HFFc6 (cell line): Measurements from ENCODE around the gene RANBP17. TPM values are rescaled to one million over a fixed set of nuclear protein-coding genes. Genes with fewer than 3 reads are reported as not detected.
A peak's percentile ranks its signal among the peaks of the same experiment; 100 is the strongest.

ENCODE experiments used
- DNase-seq: peaks from one replicate; pipeline ENCODE4 v3.0.0-alpha.2; 2018
- H3K27ac Mint-ChIP-seq: 2 replicates; pipeline ENCODE4 v1.8.0; 2020; ENCODE audit warnings: mild to moderate bottlenecking, mixed read lengths
- H3K27me3 Mint-ChIP-seq: 2 replicates; pipeline ENCODE4 v1.8.0; 2021; ENCODE audit warnings: mild to moderate bottlenecking, moderate library complexity, mixed read lengths; ENCODE audit not compliant: insufficient read depth
- H3K36me3 Mint-ChIP-seq: 2 replicates; pipeline ENCODE4 v1.8.0; 2021; ENCODE audit warnings: low read depth, mixed read lengths
- H3K4me1 Mint-ChIP-seq: 2 replicates; pipeline ENCODE4 v1.8.0; 2020; ENCODE audit warnings: low read depth, mixed read lengths
- H3K4me3 Mint-ChIP-seq: 2 replicates; pipeline ENCODE4 v1.8.0; 2020; ENCODE audit warnings: mild to moderate bottlenecking, moderate library complexity, mixed read lengths
- H3K9me3 Mint-ChIP-seq: 2 replicates; pipeline ENCODE4 v1.8.0; 2020; ENCODE audit warnings: mild to moderate bottlenecking, mixed read lengths
- total RNA-seq, 6 experiments: library from RNA; stranded (reverse); fragmentation: NEBNext Ultra II Directional; extraction: Animal tissue kit (Norgen Biotek cat#: 25700); gene quantifications; 2 replicates in 1 of 6; 3 replicates in 5 of 6; pipeline ENCODE4 v1.2.3, GENCODE V29; 2021
- TF ChIP-seq, protein P1 (sequence below): fragments of 200-600 bp; sonication (generic); IDR thresholded peaks from 2 replicates; pipeline ENCODE4 v1.5.0; 2021; ENCODE audit warnings: antibody characterized with exemption, mild to moderate bottlenecking

RANBP17 gene
- total RNA-seq, 6 experiments from 2014 or later, result 3.3 to 7.2 (median 4.9) TPM

DNA sequence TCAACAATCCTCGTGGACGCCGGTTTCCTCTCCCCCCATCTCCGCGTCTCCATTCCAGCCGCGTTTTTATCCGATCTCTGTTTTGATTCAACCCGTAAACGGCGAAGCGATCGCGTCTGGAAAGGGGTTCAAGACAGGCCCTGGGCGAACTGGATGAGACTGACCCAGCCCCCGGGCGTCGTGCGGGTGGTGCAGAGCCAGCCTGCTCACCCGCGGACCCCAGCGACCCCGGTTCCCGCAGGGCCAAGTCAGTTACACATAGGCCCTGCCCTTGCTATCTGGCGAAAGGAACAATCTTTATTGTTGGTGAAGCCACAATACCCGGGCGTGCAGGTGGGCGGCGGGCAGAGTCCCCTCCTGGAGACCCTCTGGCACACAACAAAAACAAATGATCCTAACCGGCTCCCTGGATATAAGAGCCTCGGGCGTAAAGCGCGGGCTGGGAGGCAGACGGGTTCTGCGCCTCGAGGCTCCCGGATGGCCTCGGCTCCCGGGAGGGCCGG lies 449.1 kb downstream of the RANBP17 start:
- Mint-ChIP-seq H3K9me3 (peaks cover 9% of the 10 kb centered on the region), H3K36me3 (no peaks in the 10 kb centered on the region; the same call in 1 of the 2 replicates), H3K27ac (no peak overlapping the region), H3K4me3 (peak overlapping the region; percentile 42; the same call in 1 of the 2 replicates), H3K4me1 (peaks cover 22% of the 10 kb centered on the region), H3K27me3 (peaks cover 64% of the 10 kb centered on the region)
- TF ChIP-seq, protein P1, sequence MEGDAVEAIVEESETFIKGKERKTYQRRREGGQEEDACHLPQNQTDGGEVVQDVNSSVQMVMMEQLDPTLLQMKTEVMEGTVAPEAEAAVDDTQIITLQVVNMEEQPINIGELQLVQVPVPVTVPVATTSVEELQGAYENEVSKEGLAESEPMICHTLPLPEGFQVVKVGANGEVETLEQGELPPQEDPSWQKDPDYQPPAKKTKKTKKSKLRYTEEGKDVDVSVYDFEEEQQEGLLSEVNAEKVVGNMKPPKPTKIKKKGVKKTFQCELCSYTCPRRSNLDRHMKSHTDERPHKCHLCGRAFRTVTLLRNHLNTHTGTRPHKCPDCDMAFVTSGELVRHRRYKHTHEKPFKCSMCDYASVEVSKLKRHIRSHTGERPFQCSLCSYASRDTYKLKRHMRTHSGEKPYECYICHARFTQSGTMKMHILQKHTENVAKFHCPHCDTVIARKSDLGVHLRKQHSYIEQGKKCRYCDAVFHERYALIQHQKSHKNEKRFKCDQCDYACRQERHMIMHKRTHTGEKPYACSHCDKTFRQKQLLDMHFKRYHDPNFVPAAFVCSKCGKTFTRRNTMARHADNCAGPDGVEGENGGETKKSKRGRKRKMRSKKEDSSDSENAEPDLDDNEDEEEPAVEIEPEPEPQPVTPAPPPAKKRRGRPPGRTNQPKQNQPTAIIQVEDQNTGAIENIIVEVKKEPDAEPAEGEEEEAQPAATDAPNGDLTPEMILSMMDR, result no peak
- no peak for DNase-seq

DNA sequence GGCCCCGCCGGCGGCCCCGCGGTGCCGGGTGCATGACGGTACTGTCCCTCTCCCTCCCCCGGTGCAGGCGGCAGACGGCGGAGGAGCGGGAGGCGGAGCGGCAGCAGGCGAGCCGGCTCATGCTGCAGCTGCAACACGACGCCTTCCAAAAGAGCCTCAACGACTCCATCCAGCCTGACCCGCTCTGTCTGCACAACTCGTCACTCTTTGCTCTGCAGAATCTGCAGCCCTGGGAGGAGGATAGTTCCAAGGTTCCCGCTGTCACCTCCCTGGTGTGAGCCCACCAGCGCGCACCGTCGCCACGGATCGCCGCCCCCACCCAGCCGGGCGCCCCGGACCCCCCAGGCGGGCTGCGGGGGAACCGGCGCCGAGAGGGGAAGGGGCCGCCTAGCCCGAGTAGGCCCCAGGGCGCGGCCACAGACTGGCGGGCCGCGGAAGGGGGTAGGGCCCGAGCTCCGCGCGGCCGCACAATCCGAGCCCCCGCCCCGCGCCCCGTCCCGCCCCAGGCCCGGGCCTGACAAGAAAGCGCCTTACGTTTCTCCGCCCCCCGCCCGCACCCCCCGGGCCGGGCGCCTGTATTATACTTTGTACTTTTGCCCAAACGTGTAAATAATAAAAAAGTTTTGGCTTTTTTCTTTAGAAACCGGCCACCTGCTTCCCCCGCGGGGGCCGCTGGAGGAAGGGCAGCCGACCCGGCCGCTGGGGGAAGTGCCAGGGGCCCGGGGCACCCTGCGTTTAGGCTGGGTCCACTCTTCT lies 449.7 kb downstream of the RANBP17 start:
- H3K4me1 Mint-ChIP-seq, result peaks cover 27% of the 10 kb centered on the region
- H3K9me3 Mint-ChIP-seq, result peaks cover 9% of the 10 kb centered on the region
- DNase-seq, result no peak
- TF ChIP-seq, protein P1, result no peak
- no peak overlapping the region for H3K27ac Mint-ChIP-seq
- peaks cover 64% of the 10 kb centered on the region for H3K27me3 Mint-ChIP-seq
- H3K4me3 Mint-ChIP-seq, result 0 out of 2 replicates have a peak overlapping the region, but pooled peaks have one; percentile 22
- no peaks in the 10 kb centered on the region; the same call in 1 of the 2 replicates for H3K36me3 Mint-ChIP-seq

DNA sequence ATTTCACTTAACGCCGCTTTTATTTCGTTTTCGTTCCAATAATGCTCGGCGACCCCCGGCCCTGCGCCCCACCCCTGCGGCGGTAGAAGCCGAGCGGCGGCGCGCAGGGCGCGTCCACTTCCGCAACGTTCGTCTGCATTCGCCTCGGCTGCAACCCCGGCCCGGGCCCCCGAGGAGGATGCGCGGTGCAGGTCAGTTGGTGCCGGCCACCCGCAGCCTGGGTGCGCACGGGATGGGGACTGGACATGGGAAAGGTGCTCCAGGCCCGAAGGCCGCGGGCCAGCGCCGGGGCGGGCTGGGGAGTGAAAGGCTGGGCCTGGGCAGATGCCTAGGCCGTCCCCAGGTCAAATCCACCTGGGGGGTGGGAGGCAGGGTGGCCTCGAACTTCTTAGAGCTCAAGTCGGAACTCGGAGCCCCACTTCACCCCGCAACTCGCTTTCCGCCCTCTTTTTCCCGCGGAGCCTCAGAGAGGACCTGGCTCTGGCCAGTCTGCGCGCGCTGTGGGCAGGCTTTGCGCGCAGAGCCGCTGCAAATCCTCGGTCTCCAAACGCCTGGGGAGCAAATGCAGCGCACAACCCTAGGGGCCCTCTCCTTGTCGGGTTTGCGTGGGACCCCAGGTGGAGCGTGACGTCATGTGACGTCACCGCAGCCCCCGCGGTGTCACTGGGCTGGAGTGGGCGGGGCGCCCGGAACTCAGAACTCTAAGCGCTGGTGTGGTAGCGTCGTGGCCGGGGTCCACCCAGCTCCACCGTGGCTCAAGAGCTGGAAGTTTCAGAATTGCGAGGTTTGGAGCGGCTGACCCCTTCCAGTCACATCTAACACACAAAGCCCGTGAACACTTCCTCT lies 450.5 kb downstream of the RANBP17 start:
- peak overlapping the region; percentile 75 for H3K4me3 Mint-ChIP-seq
- no peak overlapping the region for H3K27ac Mint-ChIP-seq

DNA sequence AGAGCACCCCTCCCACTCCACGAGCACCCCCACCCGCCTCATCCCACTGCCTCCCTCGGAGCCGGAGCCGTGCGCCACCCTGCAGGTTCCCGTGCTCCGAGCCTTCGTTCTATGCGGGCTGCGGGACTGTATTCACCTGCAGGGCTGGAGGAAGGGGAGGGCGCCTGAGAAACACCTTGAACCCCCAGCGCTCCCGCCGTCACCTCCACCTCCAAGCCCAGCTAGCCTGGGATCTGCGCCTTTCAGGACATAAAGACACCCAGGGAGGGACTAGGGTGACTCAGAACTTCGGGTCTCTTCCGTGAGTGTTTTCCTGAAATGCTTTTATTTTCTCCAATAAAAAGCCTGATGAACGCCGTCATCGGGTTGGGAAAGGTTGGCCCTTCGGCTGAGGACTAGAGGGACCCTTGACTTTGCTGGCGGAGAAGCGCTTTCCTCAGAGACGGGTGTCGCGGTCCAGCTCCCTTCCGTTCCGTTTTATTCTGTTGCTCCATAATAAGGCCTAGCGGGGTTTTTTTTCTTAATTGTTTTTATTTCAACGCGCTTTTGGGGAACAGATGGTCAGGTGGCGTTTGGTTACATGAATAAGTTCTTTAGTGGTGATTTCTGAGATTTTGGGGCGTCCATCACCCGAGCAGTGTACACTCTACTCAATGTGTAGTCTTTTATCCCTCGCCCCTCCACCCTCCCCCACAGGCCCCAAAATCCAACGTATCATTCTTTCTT lies 451.8 kb downstream of the RANBP17 start:
- Mint-ChIP-seq H3K4me1 (peaks cover 33% of the 10 kb centered on the region), H3K36me3 (no peaks in the 10 kb centered on the region; the same call in 1 of the 2 replicates), H3K27ac (no peak overlapping the region), H3K9me3 (peaks cover 4% of the 10 kb centered on the region), H3K4me3 (peak overlapping the region; percentile 75), H3K27me3 (peaks cover 67% of the 10 kb centered on the region)
- TF ChIP-seq, protein P1, result no peak
- no peak for DNase-seq

More for the DNA sequence above, 450.5 kb downstream of the RANBP17 start:
- peaks cover 31% of the 10 kb centered on the region for H3K4me1 Mint-ChIP-seq
- peaks cover 9% of the 10 kb centered on the region for H3K9me3 Mint-ChIP-seq
- no peak for DNase-seq
- H3K27me3 Mint-ChIP-seq, result peaks cover 65% of the 10 kb centered on the region
- no peaks in the 10 kb centered on the region; the same call in 1 of the 2 replicates for H3K36me3 Mint-ChIP-seq
- TF ChIP-seq, protein P1, result no peak
